Stimulated activated CD4-positive, alpha-beta T cell treated with anti-CD3 and anti-CD28 coated beads, Interleukin-15, amount 100 ng/mL, for 48 hours (primary cell): Measurements from ENCODE around the gene WDFY2.

Experiments
- DNase-seq, 2 donors: peaks; one replicate each; pipeline ENCODE4 v3.0.0-alpha.2; 2020; ENCODE audit warnings: low read depth in 2 of 2

Gene WDFY2

DNA sequence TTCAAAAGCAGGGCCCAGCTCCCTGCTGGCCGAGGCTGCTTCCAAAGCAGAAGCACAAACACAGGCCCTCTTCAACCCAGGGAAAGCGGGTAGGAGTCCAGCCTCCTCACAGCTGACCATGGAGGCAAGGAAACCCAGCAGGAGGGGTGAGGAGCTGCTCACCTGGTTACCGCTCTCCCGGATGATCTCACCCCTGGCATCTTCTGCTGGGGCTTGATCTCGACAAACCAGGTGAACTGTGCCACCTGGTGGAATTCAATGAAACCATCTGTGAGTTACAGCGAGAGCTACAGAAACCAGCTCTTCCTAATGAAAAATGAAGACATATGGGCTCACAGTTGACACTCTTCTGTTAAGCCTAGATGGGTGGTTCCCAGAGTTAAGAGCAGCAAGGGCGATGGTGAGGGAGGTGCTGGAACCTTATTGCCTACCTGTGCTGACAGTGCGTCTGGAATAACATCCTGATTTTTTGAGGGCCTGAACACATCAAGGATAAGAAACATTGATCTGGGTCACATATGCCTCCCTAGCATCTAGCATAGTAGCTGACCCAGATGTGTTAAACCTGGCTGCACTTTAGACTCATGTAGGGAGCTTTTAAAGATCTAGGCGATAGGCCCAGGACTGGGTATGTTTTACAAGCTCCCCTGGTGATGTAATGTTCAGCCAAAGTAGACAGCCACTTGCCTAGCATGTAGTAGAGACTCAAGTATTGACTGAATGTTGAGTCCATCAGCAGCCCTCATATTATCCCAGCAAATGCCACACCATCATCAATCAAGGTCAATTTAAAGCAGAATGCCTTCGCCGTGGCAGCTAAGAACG, 213.6 kb downstream of the WDFY2 start:
- peak in 1 of 2 donors; percentile 52 for DNase-seq

DNA sequence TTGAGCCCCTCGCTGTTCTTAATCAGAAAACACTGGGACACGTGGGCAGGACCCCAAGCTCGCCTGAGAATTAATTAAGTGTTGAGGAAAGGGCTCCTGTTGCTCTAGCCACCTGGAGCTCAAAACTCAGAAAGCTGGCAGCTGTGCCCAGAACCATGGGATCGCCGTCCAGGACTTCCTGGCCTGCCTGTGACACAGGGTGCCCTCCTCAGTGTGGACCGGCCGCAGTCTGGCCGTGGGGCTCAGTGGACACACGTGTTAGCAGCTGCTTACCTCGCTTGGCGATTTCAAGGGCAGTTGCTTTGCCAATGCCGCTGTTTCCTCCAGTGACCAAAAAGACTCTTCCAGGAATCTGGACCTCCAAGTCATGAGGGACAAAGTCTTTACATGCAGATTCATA, 215.0 kb downstream of the WDFY2 start:
- no peak for DNase-seq

GRCh38 chr13:51800486-51800885, 216.2 kb downstream of the WDFY2 start:
- no peak for DNase-seq

DNA sequence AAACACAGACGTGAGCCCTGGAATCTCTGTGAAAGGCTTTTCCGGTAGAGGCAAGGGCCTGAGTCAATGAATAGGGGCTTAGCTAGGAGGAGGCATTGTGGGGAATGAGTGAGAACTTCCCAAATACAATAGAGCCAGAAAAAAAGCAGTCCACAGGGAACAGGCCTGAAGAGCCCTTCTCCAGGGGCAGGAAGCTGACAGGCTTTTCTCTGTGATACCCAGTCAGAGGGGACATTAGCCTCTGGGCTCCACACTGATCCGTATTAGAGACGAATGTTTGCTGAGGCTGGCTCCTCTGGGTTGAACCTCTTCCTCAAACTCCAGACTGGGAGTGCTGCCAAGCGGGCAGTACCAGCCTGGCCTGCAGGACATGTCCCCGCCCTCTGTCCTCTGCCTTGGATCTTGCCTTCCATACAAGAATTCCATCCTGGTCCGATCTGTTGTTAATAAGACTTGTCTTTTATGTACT, 217.4 kb downstream of the WDFY2 start:
- DNase-seq = no peak

DNA sequence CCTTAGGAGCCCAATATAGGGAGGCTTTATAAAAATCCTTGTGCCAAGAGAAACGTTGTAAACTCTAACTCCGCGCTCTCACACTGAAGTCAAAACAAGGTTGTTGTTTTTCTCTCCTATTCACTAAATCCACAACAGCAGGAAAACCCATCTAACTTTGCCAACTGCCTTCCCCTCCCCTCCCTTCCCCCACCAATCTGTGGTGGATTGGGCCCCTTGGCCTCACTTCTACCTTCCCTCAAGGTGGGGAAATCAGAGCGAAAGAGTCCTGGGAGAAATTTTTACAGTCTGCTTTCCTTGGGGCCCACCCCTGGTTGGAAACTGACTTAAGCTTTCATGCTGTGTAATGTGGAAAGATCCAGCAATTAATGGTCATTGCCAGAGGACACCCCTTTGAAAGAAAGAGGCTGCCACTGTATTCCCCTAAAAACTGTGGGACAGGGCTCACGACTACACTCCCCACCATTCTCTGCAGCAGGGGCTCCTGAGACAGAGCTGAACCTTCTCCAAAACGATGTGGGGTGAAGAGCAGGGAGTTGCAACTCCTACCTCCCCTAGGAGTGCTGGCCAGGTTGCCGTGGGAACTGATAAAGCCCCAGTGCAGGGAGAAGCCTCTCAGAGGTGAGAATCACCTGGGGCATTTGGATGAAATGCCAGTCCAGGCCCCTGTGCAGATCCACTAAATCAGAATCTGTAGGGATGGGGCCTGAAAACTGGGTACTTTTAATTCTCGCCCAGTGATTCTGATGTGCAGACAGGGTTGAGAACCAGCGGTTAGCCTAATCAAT, 218.6 kb downstream of the WDFY2 start:
- no peak for DNase-seq

GRCh38 chr13:51803422-51804294, 219.4 kb downstream of the WDFY2 start, which contains the start of gene DHRS12:
Gene DHRS12 (minus strand): TSS chr13:51804163. CDS start chr13:51799659, 4,504 bp downstream.
- peak; percentile 70 to 72 for DNase-seq

DNA sequence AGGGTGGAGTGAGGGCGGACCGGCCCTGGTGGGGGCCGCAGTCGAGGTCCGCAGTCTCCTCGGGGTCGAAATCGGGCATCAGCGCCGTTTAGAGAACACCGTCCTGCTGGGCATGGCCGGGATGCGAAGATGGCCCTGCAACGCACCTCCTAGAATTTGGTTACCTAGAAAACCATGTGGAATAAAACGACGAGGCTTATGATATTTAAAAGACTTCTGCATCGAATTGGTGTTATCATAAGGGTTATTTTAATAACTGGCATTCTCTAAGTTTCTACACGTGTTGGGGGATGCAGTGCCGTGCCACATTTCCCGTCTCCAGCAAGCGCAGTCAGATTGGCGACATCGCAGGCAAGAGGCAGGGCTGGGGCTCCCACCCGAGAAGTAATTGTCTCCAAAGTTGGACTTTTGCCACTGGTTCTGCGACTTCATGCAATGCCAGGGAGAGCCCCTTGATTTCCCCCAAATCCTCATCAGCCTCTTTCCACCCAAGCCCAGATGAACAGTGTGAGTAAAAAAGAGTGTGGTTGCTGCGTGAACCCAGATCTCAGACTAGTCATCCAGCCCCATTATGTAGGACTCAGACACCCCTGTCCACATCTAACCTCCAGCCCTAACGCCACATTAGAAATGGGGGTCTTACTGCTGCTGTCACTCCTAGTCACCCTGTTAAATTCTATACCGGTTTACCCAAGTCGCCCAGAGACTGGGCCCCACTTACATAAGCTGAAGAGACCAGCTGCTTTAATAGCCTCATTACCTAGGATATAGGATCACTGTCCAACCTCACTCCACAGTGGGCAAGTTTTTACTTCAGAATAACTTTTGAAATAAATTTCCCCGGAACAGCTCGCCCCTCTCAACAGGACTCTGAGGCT, 220.3 kb downstream of the WDFY2 start:
- DNase-seq = no peak

- DNase-seq = no peak
These were observed 221.1 kb downstream of the WDFY2 start for GRCh38 chr13:51805313-51805712.

DNA sequence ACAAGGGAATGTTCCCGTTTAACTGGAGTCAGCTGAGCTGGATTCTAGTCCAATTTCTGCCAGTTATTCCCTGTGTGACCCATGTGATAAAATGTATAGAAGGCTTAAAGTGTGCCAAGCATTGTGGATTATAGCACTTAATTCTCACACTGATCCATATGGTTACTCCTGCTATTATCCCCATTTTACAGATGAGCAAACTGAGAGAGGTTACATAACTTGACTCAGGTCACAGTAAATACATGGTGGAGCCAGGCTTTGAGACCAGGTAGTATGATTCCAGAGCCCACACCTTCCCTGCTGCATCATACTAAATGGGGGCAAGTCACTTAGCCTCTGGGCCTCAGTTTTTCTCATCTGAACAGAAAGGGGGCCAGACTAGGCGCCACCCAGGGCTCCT, 221.7 kb downstream of the WDFY2 start:
- DNase-seq = no peak

GRCh38 chr13:51806566-51806965, 222.3 kb downstream of the WDFY2 start:
- no peak for DNase-seq

DNA sequence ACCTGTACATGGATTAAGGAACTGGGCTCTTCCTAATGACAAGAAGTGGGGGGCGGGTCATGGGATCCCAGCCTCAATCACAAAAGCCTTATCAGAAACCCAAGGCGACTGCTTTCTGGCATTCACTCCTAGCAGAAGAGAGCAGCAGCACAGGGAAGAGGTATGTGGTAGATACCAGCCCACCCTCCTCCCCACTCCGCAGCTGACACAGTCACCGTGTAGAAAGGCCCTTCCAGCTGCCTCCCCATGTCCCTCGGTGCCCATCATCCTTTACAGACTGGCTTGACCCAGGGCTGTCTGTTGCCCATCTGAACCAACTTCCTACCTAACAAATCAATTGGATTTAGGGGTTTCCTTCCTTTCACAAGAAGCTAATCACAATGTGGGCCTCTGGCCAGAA, 222.8 kb downstream of the WDFY2 start:
- no peak for DNase-seq

DNA sequence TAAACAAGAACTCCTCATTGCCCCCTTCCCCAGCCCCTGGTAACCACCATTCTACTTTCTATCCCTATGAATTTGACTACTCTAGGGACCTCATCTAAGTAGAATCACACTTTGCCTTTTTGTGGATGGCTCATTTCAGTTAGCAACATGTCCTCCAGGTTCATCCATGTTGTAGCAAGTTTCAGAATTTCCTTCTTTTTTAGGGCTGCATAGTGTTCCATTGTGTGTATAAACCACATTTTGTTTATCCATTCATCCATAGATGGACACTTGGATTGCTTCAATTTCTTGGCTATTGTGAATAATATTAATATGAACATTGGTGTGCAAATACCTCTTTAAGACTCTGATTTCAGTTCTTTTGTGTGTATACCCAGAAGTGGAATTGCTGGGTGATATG, 224.5 kb downstream of the WDFY2 start:
- no peak for DNase-seq

- DNase-seq = no peak
These were observed 226.8 kb downstream of the WDFY2 start for GRCh38 chr13:51811046-51811445.

- DNase-seq = no peak
These were observed 227.7 kb downstream of the WDFY2 start for GRCh38 chr13:51811920-51812451.

- no peak for DNase-seq
These were observed 229.8 kb downstream of the WDFY2 start for GRCh38 chr13:51814071-51814470.

GRCh38 chr13:51814825-51815650, 230.8 kb downstream of the WDFY2 start:
- DNase-seq = peak in 1 of 2 donors; percentile 65

GRCh38 chr13:51815848-51816247, 231.6 kb downstream of the WDFY2 start:
- DNase-seq = no peak

DNA sequence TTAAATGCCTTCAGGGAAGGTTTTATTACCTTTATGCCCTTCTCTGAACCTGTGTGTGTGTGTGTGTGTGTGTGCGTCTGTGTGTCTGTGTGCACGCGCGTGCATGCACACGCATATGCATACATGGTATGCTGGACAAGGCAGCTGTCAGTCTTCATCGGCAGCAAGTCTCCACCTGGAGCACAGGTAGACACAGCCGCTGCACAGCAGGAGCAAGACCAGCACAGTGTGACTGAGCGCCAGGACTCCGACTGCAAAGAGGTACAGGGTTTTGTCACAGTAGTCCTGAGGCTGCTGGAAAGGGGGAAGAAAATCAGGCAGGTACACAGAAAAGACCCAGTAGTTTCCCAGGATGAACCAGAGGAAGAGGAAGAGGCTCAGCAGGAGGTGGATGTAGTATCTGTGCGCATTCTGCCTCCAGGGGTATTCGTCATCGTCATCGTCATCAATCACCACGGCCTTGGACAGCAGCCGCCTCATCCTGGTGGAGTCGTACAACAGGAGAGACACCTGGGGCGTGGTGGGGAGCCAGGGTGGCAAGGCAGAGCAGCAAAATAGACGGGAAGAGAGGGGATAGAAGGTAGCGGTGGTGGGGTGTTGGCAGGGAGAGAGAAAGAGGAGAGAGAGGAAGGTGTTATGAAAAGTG, 232.5 kb downstream of the WDFY2 start:
- no peak for DNase-seq
